Stimulated activated CD8-positive, alpha-beta memory T cell treated with anti-CD3 and anti-CD28 coated beads, Interleukin-7, amount 100 ng/mL, for 4 hours (primary cell): Measurements from ENCODE around the gene FABP7.

Experiments used
- DNase-seq, 2 donors: peaks; one replicate each; pipeline ENCODE4 v3.0.0-alpha.2; 2020; ENCODE audit warnings: low read depth in 2 of 2

FABP7 gene

GRCh38 chr6:122797537-122797936 lies 18.0 kb downstream of the FABP7 start:
- no peak for DNase-seq

- no peak for DNase-seq
Measured at GRCh38 chr6:122798099-122798641, 18.7 kb downstream of the FABP7 start.

GRCh38 chr6:122799140-122799745 lies 19.7 kb downstream of the FABP7 start:
- no peak for DNase-seq

GRCh38 chr6:122799916-122800686 lies 20.6 kb downstream of the FABP7 start:
- DNase-seq: no peak

- no peak for DNase-seq
Measured at GRCh38 chr6:122800906-122801305, 21.4 kb downstream of the FABP7 start.

GRCh38 chr6:122801397-122801796 lies 21.9 kb downstream of the FABP7 start:
- no peak for DNase-seq

GRCh38 chr6:122803171-122803661 lies 23.7 kb downstream of the FABP7 start:
- no peak for DNase-seq

- no peak for DNase-seq
Measured at GRCh38 chr6:122804962-122805485, 25.5 kb downstream of the FABP7 start.

- DNase-seq: no peak
Measured at GRCh38 chr6:122806291-122806690, 26.8 kb downstream of the FABP7 start.

GRCh38 chr6:122808121-122808885 lies 28.8 kb downstream of the FABP7 start:
- DNase-seq: no peak

GRCh38 chr6:122809001-122809400 lies 29.5 kb downstream of the FABP7 start:
- DNase-seq: no peak

GRCh38 chr6:122809691-122810090 lies 30.2 kb downstream of the FABP7 start:
- no peak for DNase-seq

GRCh38 chr6:122810189-122810588 lies 30.7 kb downstream of the FABP7 start:
- DNase-seq: no peak

GRCh38 chr6:122817358-122817757 lies 37.8 kb downstream of the FABP7 start:
- DNase-seq: no peak

- no peak for DNase-seq
Measured at GRCh38 chr6:122817766-122818165, 38.2 kb downstream of the FABP7 start.

GRCh38 chr6:122818866-122819265 lies 39.4 kb downstream of the FABP7 start:
- no peak for DNase-seq

- DNase-seq: no peak
Measured at GRCh38 chr6:122821095-122821494, 41.6 kb downstream of the FABP7 start.

GRCh38 chr6:122825163-122825562 lies 45.6 kb downstream of the FABP7 start:
- DNase-seq: no peak

- DNase-seq: no peak
Measured at GRCh38 chr6:122829456-122829855, 49.9 kb downstream of the FABP7 start.

- DNase-seq: no peak
Measured at GRCh38 chr6:122831511-122831910, 52.0 kb downstream of the FABP7 start.

GRCh38 chr6:122832459-122832858 lies 52.9 kb downstream of the FABP7 start:
- DNase-seq: no peak

GRCh38 chr6:122833021-122833491 lies 53.5 kb downstream of the FABP7 start:
- no peak for DNase-seq
